Left lung (tissue), 14 donors: ENCODE results near the gene RAI1. TPM values are rescaled to one million over a fixed set of nuclear protein-coding genes. Genes with fewer than 3 reads are reported as not detected.
A peak's percentile ranks its signal among the peaks of the same experiment; 100 is the strongest.
"Not testable (repeated sequence)": the region's sequence is repeated elsewhere in the genome, so short reads cannot be mapped to it uniquely, and the experiment has no call there.

Experiments used
- ATAC-seq: fragments of 200-7000 bp; cut with Tn5 transposase; one replicate; pipeline ENCODE4 v1.9.1; 2020; ENCODE audit warnings: moderate library complexity
- DNase-seq, 4 donors: peaks; one replicate each; pipeline ENCODE4 v3.0.0-alpha.2; 2013 to 2020
- H3K27ac ChIP-seq, 2 donors: fragments of 200-600 bp; sonication (generic) in 1 of 2; one replicate each; pipeline versions ENCODE4 v1.5.0 to v1.8.0; 2020 to 2021
- H3K27me3 ChIP-seq, 2 donors: fragments of 200-600 bp; sonication (generic) in 1 of 2; one replicate each; pipeline versions ENCODE4 v1.5.0 to v1.8.0; 2020 to 2021
- H3K36me3 ChIP-seq, 2 donors: fragments of 200-600 bp; sonication (generic) in 1 of 2; one replicate each; pipeline versions ENCODE4 v1.5.0 to v1.8.0; 2020 to 2021
- H3K4me1 ChIP-seq, 2 donors: fragments of 200-600 bp; one replicate each; pipeline ENCODE4 v1.8.0; 2021
- H3K4me3 ChIP-seq, 2 donors: fragments of 200-600 bp; sonication (generic) in 1 of 2; one replicate each; pipeline versions ENCODE4 v1.5.0 to v1.8.0; 2020 to 2021; ENCODE audit warnings: mild to moderate bottlenecking in 1 of 2
- H3K9me3 ChIP-seq, 2 donors: fragments of 200-600 bp; sonication (generic) in 1 of 2; one replicate each; pipeline versions ENCODE4 v1.5.0 to v1.8.0; 2020 to 2021
- intact Hi-C, 2 donors: fragments of 100-400 bp; cut with DNase I; formaldehyde crosslinking; loops; one replicate each; pipeline versions ENCODE4 v1.11.2 to v1.14.2; 2022
- long read RNA-seq, 12 donors: library from polyadenylated mRNA in 2 of 12; unstranded in 2 of 12; transcript quantifications; one replicate each; pipeline ENCODE4 v2.0.0 and lab custom pipeline, GENCODE V29; 2019 to 2026
- polyA plus RNA-seq, 6 donors: library from polyadenylated mRNA; unstranded; fragments of 120-200 nt; gene quantifications; one replicate each; pipeline ENCODE4 v1.2.1, GENCODE V29; 2013; ENCODE audit not compliant: insufficient read length in 6 of 6
- total RNA-seq, 2 donors: library from RNA; stranded (reverse); fragmentation: NEBNext Ultra II Directional; extraction: Animal tissue kit (Norgen Biotek cat#: 25700); gene quantifications; one replicate each; pipeline ENCODE4 v1.2.1, GENCODE V29; 2021
- TF ChIP-seq, protein P1 (sequence below), 2 donors: fragments of 200-600 bp; sonication (generic) in 1 of 2; IDR thresholded peaks; one replicate each; pipeline versions ENCODE4 v1.5.0 to v1.8.0; 2021; ENCODE audit warnings: antibody characterized with exemption in 2 of 2
- donor health status: DM: no; HTN: yes; CAD: no.
- donor health status: DM: no; HTN: no; CAD: no.

Gene RAI1, protein sequence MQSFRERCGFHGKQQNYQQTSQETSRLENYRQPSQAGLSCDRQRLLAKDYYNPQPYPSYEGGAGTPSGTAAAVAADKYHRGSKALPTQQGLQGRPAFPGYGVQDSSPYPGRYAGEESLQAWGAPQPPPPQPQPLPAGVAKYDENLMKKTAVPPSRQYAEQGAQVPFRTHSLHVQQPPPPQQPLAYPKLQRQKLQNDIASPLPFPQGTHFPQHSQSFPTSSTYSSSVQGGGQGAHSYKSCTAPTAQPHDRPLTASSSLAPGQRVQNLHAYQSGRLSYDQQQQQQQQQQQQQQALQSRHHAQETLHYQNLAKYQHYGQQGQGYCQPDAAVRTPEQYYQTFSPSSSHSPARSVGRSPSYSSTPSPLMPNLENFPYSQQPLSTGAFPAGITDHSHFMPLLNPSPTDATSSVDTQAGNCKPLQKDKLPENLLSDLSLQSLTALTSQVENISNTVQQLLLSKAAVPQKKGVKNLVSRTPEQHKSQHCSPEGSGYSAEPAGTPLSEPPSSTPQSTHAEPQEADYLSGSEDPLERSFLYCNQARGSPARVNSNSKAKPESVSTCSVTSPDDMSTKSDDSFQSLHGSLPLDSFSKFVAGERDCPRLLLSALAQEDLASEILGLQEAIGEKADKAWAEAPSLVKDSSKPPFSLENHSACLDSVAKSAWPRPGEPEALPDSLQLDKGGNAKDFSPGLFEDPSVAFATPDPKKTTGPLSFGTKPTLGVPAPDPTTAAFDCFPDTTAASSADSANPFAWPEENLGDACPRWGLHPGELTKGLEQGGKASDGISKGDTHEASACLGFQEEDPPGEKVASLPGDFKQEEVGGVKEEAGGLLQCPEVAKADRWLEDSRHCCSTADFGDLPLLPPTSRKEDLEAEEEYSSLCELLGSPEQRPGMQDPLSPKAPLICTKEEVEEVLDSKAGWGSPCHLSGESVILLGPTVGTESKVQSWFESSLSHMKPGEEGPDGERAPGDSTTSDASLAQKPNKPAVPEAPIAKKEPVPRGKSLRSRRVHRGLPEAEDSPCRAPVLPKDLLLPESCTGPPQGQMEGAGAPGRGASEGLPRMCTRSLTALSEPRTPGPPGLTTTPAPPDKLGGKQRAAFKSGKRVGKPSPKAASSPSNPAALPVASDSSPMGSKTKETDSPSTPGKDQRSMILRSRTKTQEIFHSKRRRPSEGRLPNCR (N-terminal part only)
- total RNA-seq (10 to 100 TPM; 31.5 to 31.7 TPM), polyA plus RNA-seq (10 to 100 TPM; 28.8 to 43.8 (median 36.1) TPM)
- long read RNA-seq, donor 1, transcript RAI1-206 (2 exons, 489 nt) = major isoform, 5 of 58 reads
- long read RNA-seq, donor 1, partial matches to known transcripts = 48 of 58 reads
- long read RNA-seq, donor 1, other reads (novel, unspliced or antisense) = 0 of 58 reads
- long read RNA-seq, donor 2, partial matches to known transcripts = 29 of 34 reads
- long read RNA-seq, donor 2, other reads (novel, unspliced or antisense) = 0 of 34 reads
- long read RNA-seq, donor 3, partial matches to known transcripts = 7 of 10 reads
- long read RNA-seq, donor 3, other reads (novel, unspliced or antisense) = 0 of 10 reads
- long read RNA-seq, donor 4, partial matches to known transcripts = 1 of 4 reads
- long read RNA-seq, donor 4, other reads (novel, unspliced or antisense) = 3 of 4 reads
- long read RNA-seq, donor 5, partial matches to known transcripts = 42 of 46 reads
- long read RNA-seq, donor 5, other reads (novel, unspliced or antisense) = 0 of 46 reads
- long read RNA-seq, donor 6, transcript RAI1-206 (2 exons, 489 nt) = major isoform, 5 of 20 reads
- long read RNA-seq, donor 6, partial matches to known transcripts = 15 of 20 reads
- long read RNA-seq, donor 6, other reads (novel, unspliced or antisense) = 0 of 20 reads
- long read RNA-seq, donor 7, partial matches to known transcripts = 0 of 1 reads
- long read RNA-seq, donor 7, other reads (novel, unspliced or antisense) = 0 of 1 reads
- long read RNA-seq, donor 8, partial matches to known transcripts = 45 of 49 reads
- long read RNA-seq, donor 8, other reads (novel, unspliced or antisense) = 0 of 49 reads
- long read RNA-seq, donor 9 = 0 reads
- long read RNA-seq, donor 10, partial matches to known transcripts = 0 of 2 reads
- long read RNA-seq, donor 10, other reads (novel, unspliced or antisense) = 2 of 2 reads
- long read RNA-seq, donor 11 = 0 reads
- long read RNA-seq, donor 12, partial matches to known transcripts = 8 of 10 reads
- long read RNA-seq, donor 12, other reads (novel, unspliced or antisense) = 0 of 10 reads

GRCh38 chr17:17681187-17681743 is at the start of gene RAI1:
Gene RAI1, plus strand, starts transcription at chr17:17681458. Its CDS starts 111,491 bp downstream, at chr17:17792949.
- DNase-seq (peak; percentile 77 to 92 (median 90)), ATAC-seq (peak; percentile 64)

GRCh38 chr17:17632690-17633089 is 48.6 kb upstream of the RAI1 start:
- H3K27ac ChIP-seq, H3K27me3 ChIP-seq, H3K4me3 ChIP-seq, H3K4me1 ChIP-seq, intact Hi-C loops, ATAC-seq, H3K9me3 ChIP-seq, H3K36me3 ChIP-seq, DNase-seq: not testable (repeated sequence)

More at GRCh38 chr17:17681187-17681743, at the start of gene RAI1:
- Histone ChIP-seq H3K4me1 (peaks cover 32 to 38% of the 10 kb centered on the region in 2 donors), H3K4me3 (peak within 1 kb of the TSS; percentile 57 to 85), H3K36me3 (no peaks in the 10 kb centered on the region), H3K27ac (peak within 1 kb of the TSS; percentile 91 to 96), H3K9me3 (no peaks in the 10 kb centered on the region), H3K27me3 (no peaks in the 10 kb centered on the region)
- TF ChIP-seq, protein P1, sequence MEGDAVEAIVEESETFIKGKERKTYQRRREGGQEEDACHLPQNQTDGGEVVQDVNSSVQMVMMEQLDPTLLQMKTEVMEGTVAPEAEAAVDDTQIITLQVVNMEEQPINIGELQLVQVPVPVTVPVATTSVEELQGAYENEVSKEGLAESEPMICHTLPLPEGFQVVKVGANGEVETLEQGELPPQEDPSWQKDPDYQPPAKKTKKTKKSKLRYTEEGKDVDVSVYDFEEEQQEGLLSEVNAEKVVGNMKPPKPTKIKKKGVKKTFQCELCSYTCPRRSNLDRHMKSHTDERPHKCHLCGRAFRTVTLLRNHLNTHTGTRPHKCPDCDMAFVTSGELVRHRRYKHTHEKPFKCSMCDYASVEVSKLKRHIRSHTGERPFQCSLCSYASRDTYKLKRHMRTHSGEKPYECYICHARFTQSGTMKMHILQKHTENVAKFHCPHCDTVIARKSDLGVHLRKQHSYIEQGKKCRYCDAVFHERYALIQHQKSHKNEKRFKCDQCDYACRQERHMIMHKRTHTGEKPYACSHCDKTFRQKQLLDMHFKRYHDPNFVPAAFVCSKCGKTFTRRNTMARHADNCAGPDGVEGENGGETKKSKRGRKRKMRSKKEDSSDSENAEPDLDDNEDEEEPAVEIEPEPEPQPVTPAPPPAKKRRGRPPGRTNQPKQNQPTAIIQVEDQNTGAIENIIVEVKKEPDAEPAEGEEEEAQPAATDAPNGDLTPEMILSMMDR (IDR thresholded peaks at IDR 0.05) = peak; percentile 62 to 80
- intact Hi-C loops = loop anchor here in 1 of 2 donors (10.0 kb wide), 1 partner anchor 184 kb away; no protein-coding TSS in a partner anchor

DNA sequence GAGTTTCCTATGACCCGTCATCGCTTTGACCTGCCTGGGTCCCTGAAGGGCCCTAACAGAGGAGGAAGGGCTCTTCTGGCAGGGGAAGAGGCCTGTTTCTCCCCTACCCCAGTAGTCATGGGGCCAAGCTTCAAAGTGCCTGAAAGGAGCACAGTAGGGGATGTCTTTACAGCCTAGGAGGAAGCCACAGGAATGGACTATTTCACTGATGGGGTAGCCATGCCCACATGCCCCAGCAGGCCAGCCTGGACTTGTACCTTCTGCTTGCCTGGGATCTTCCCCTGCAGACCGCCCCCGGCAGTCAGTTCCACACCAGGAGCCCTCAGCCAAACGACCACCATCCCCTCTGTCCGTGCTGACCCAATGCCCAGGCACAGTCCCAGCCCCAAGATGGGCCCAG is 47.9 kb upstream of the RAI1 start:
- intact Hi-C loops = no loop called here

GRCh38 chr17:17635126-17635525 is 46.1 kb upstream of the RAI1 start:
- Histone ChIP-seq H3K27ac (no peak overlapping the region), H3K4me1 (peaks cover 0 to 23% of the 10 kb centered on the region in 2 donors), H3K9me3 (peaks cover 0 to 3% of the 10 kb centered on the region in 2 donors), H3K36me3 (no peaks in the 10 kb centered on the region), H3K4me3 (no peak overlapping the region), H3K27me3 (no peaks in the 10 kb centered on the region)
- ATAC-seq = no peak
- intact Hi-C loops = no loop called here
- TF ChIP-seq, protein P1 (IDR thresholded peaks at IDR 0.05) = no peak
- no peak for DNase-seq

More for the DNA sequence above, 47.9 kb upstream of the RAI1 start:
- no peaks in the 10 kb centered on the region for H3K27me3 ChIP-seq
- peaks cover 0 to 8% of the 10 kb centered on the region in 2 donors for H3K4me1 ChIP-seq
- H3K36me3 ChIP-seq = no peaks in the 10 kb centered on the region
- no peak overlapping the region for H3K27ac ChIP-seq
- DNase-seq = no peak
- no peak overlapping the region for H3K4me3 ChIP-seq
- ATAC-seq = no peak
- peaks cover 0 to 3% of the 10 kb centered on the region in 2 donors for H3K9me3 ChIP-seq
- TF ChIP-seq, protein P1 (IDR thresholded peaks at IDR 0.05) = no peak

GRCh38 chr17:17635537-17636271 is 45.6 kb upstream of the RAI1 start:
- H3K9me3 ChIP-seq, H3K36me3 ChIP-seq, intact Hi-C loops, H3K27me3 ChIP-seq, H3K4me3 ChIP-seq: not testable (repeated sequence)
- ATAC-seq (peak; percentile 42), DNase-seq (peak in 1 of 4 donors; percentile 59)
- Histone ChIP-seq H3K4me1 (peaks cover 0 to 24% of the 10 kb centered on the region in 2 donors), H3K27ac (peak overlapping the region in 1 of 2 donors; percentile 70)
